Measurements from ENCODE around the gene SV2C. TPM values are rescaled to one million over a fixed set of nuclear protein-coding genes. Genes with fewer than 3 reads are reported as not detected.
"Not testable (repeated sequence)": the region's sequence is repeated elsewhere in the genome, so short reads cannot be mapped to it uniquely, and the experiment has no call there.

The SV2C gene
- total and polyA plus RNA-seq, 2 donors (not counting 1 experiment from before 2014, with no cell fraction given) = not detected

GRCh38 chr5:76086095-76086494 lies 2.9 kb downstream of the SV2C start:
- H3K4me1 ChIP-seq (ENCODE audit: control insufficient read depth, extremely low read depth, insufficient read depth, low read length) = no peaks in the 10 kb centered on the region
- DNase-seq (ENCODE audit: low read depth in 2 of 2) = no peak
- H3K9ac ChIP-seq (ENCODE audit: insufficient read depth, low read length) = no peak overlapping the region
- no peak for TF ChIP-seq EZH2 (IDR thresholded peaks at IDR 0.05; ENCODE audit: low read length, missing control alignments)
- no peak for TF ChIP-seq CTCF (conservative IDR thresholded peaks at IDR 0.05 in 1 of 2, IDR thresholded peaks at IDR 0.05 in 1 of 2; ENCODE audit: low read depth in 1 of 2, low read length in 2 of 2)
- H3K9me3 ChIP-seq (ENCODE audit: control insufficient read depth, insufficient read depth, low read depth, low read length) = no peaks in the 10 kb centered on the region
- no peaks in the 10 kb centered on the region for H3K79me2 ChIP-seq (ENCODE audit: control insufficient read depth, insufficient read depth, low read length)
- no peaks in the 10 kb centered on the region for H3K36me3 ChIP-seq (ENCODE audit: control insufficient read depth, insufficient read depth, low read length)
- no peak overlapping the region for H3K4me2 ChIP-seq (ENCODE audit: extremely low read depth, insufficient read depth, low read length)
- H3K4me3 ChIP-seq (replicated peaks in 1 of 4; ENCODE audit: control extremely low read depth in 1 of 4, insufficient read depth in 1 of 4, low read depth in 3 of 4, low read length in 4 of 4) = no peak overlapping the region
- no peak overlapping the region for H3K27ac ChIP-seq (ENCODE audit: insufficient read depth, low read length)
- no peak overlapping the region for H2AFZ ChIP-seq (ENCODE audit: low read length)
- H3K27me3 ChIP-seq (ENCODE audit: control insufficient read depth, insufficient read depth, low read length) = peaks cover 27% of the 10 kb centered on the region
- no peaks in the 10 kb centered on the region for H4K20me1 ChIP-seq (ENCODE audit: control insufficient read depth, extremely low read depth, insufficient read depth, low read length)

GRCh38 chr5:76089156-76089555 lies 6.0 kb downstream of the SV2C start:
- H3K27ac ChIP-seq (ENCODE audit: insufficient read depth, low read length); H3K9me3 ChIP-seq (ENCODE audit: control insufficient read depth, insufficient read depth, low read depth, low read length); H2AFZ ChIP-seq (ENCODE audit: low read length); H3K4me2 ChIP-seq (ENCODE audit: extremely low read depth, insufficient read depth, low read length); H3K4me3 ChIP-seq (replicated peaks in 1 of 4; ENCODE audit: control extremely low read depth in 1 of 4, insufficient read depth in 1 of 4, low read depth in 3 of 4, low read length in 4 of 4); DNase-seq (ENCODE audit: low read depth in 2 of 2); H3K27me3 ChIP-seq (ENCODE audit: control insufficient read depth, insufficient read depth, low read length); H4K20me1 ChIP-seq (ENCODE audit: control insufficient read depth, extremely low read depth, insufficient read depth, low read length); H3K79me2 ChIP-seq (ENCODE audit: control insufficient read depth, insufficient read depth, low read length); H3K9ac ChIP-seq (ENCODE audit: insufficient read depth, low read length); H3K4me1 ChIP-seq (ENCODE audit: control insufficient read depth, extremely low read depth, insufficient read depth, low read length); H3K36me3 ChIP-seq (ENCODE audit: control insufficient read depth, insufficient read depth, low read length): not testable (repeated sequence)

DNA sequence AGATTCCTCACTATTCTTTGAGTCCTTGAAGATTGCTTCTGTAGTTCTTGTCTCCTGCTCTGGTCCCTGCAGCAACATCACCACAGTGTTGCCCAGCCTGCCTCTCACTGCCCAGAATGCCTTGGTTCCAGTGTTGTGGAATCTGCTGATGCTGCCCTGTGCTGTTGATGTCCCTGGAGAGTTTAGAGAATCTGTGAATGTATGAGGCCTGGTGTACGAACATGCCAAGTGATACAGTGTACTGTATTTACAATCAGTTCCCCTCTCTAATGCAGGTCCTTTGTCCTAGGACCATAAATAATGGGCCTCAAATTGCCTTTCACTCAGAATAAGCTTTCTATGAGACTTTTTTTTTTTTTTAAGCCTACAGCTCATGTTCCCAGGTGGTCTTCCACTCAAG lies 8.2 kb downstream of the SV2C start:
- Histone ChIP-seq H3K27ac (ENCODE audit: insufficient read depth, low read length) (no peak overlapping the region), H3K4me3 (replicated peaks in 1 of 4; ENCODE audit: control extremely low read depth in 1 of 4, insufficient read depth in 1 of 4, low read depth in 3 of 4, low read length in 4 of 4) (no peak overlapping the region), H3K36me3 (ENCODE audit: control insufficient read depth, insufficient read depth, low read length) (no peaks in the 10 kb centered on the region), H3K9me3 (ENCODE audit: control insufficient read depth, insufficient read depth, low read depth, low read length) (no peaks in the 10 kb centered on the region), H3K79me2 (ENCODE audit: control insufficient read depth, insufficient read depth, low read length) (no peaks in the 10 kb centered on the region), H3K27me3 (ENCODE audit: control insufficient read depth, insufficient read depth, low read length) (no peaks in the 10 kb centered on the region), H3K4me2 (ENCODE audit: extremely low read depth, insufficient read depth, low read length) (no peak overlapping the region), H4K20me1 (ENCODE audit: control insufficient read depth, extremely low read depth, insufficient read depth, low read length) (no peaks in the 10 kb centered on the region), H3K4me1 (ENCODE audit: control insufficient read depth, extremely low read depth, insufficient read depth, low read length) (no peaks in the 10 kb centered on the region), H2AFZ (ENCODE audit: low read length) (no peak overlapping the region), H3K9ac (ENCODE audit: insufficient read depth, low read length) (no peak overlapping the region)
- DNase-seq (ENCODE audit: low read depth in 2 of 2) = no peak
- TF ChIP-seq EZH2 (IDR thresholded peaks at IDR 0.05; ENCODE audit: low read length, missing control alignments) (no peak), CTCF (conservative IDR thresholded peaks at IDR 0.05 in 1 of 2, IDR thresholded peaks at IDR 0.05 in 1 of 2; ENCODE audit: low read depth in 1 of 2, low read length in 2 of 2) (no peak)

All from fibroblast of lung (primary cell).